HG02938 (cell line): Measurements from ENCODE around the gene RPL11.
A peak's percentile ranks its signal among the peaks of the same experiment; 100 is the strongest.
"Not testable (repeated sequence)": the region's sequence is repeated elsewhere in the genome, so short reads cannot be mapped to it uniquely, and the experiment has no call there.

Experiments used
- ATAC-seq: cut with Tn5 transposase; IDR thresholded peaks from one replicate; pipeline ENCODE4 v1.9.1; 2021; ENCODE audit warnings: mild to moderate bottlenecking, moderate library complexity; ENCODE audit not compliant: unreplicated experiment

Gene RPL11

GRCh38 chr1:23691499-23692307 lies at the start of gene RPL11:
TSS of gene RPL11 (plus strand) at chr1:23691806. CDS start at chr1:23691824, 18 bp downstream.
- peak; percentile 77 for ATAC-seq

DNA sequence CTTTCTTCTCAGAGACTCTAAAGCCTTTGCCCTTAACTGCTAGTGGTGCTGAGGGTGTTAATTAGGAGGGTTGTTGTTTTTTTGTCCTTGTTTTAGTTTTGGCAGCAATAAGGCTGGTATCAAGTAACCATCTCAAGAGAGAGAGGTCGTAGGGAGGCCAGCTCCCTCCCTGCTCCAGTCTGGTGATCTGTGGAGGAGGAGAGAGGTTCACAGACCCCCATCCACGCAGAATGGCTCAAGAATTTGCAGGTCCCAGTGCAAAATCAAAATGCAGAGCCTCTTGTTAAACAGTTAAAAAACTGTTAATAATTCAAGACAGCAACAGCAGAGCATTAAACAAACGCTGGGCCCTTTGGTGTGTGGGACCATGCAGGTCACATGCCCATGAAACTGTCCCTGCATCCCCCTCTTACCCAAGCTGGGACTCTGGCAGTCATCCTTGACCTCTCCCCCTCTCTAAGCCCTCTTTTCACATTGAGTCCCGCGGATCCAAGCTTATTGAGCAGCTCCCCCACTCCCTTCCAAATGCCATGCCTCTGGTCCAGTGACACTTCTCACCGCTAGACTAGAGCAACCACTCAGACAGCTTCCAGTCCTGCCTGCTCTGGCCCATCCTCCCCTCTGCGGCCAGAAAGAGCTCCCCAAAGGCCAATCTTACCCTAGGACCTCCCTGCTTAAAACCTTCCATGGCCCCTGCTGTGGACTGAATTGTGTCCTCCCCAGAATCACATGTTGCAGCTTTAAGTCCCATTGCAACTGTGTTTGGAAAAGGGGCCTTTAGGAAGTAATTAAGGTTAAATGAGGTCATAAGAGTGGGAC lies 47.7 kb upstream of the RPL11 start:
- ATAC-seq, result no peak

- ATAC-seq, result no peak
Observed at GRCh38 chr1:23644555-23644866, 47.1 kb upstream of the RPL11 start.

GRCh38 chr1:23645338-23645737 lies 46.3 kb upstream of the RPL11 start:
- no peak for ATAC-seq

DNA sequence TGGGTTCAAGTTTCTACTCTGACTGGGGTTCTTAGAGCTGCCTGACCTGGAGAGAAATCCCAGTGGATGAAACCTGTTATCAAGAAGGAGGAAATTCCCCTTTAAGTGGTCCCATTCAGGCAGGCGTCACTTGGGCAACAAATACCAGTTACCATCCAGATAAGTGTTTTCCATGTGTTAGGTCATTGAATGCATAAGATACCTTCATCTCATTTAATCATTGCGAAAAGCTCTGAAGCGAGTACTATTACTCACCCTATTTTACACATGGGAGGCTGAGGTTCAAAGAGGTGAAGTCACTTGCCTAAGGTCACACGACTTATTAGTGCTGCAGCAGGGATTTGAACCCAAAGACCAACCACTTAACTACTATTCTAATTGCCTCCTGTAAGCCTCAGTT lies 45.5 kb upstream of the RPL11 start:
- no peak for ATAC-seq

DNA sequence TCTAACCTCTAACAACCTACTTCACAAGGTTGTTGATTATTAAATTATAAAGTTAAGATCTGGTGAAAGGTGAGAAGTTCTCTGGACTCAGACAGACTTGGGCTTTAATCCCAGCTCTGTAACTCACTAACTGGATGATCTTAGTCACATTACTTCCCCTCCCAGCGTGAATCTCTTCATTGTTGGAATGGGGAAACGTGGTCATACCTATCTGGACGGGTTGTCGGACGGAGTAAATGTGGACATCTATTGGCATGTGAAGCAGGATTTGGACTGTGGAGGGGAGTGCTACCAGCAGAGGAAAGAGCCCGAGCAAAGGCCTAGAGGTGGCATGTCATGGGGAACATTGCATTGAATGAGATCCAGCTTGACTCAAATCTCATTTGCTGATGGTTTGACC lies 45.1 kb upstream of the RPL11 start:
- ATAC-seq, result no peak

DNA sequence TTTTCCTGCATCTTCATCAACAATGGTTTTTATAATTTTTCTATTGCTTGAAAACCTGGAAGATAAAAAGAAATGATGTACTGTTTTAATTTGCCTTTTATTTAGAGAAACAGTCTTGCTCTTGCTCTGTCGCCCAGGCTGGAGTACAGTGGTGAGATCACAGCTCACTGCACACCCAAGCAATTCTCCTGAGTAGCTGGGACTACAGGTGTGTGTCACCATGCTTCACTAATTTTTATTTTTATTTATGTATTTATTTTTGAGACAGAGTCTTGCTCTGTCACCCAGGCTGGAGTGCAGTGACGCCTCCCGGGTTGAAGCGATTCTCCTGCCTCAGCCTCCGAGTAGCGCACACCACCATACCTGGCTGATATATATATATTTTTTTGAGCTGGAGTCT lies 43.0 kb upstream of the RPL11 start:
- no peak for ATAC-seq

DNA sequence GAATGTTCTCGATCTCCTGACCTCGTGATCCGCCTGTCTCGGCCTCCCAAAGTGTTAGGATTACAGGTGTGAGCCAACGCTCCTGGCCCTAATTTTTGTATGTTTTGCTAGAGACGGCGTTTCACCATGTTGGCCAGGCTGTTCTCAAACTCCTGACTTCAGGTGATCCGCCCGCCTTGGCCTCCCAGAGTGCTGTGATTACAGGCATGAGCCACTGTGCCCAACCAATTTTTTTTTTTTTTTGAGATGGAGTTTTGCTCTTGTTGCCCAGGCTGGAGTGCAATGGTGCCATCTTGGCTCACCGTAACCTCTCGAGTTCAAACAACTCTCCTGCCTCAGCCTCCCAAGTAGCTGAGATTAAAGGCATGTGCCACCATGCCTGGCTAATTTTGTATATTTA lies 42.4 kb upstream of the RPL11 start:
- ATAC-seq, result not testable (repeated sequence)

- ATAC-seq, result no peak
Observed at GRCh38 chr1:23650344-23650990, 41.1 kb upstream of the RPL11 start.

GRCh38 chr1:23651069-23651808 lies 40.4 kb upstream of the RPL11 start:
- ATAC-seq, result no peak

DNA sequence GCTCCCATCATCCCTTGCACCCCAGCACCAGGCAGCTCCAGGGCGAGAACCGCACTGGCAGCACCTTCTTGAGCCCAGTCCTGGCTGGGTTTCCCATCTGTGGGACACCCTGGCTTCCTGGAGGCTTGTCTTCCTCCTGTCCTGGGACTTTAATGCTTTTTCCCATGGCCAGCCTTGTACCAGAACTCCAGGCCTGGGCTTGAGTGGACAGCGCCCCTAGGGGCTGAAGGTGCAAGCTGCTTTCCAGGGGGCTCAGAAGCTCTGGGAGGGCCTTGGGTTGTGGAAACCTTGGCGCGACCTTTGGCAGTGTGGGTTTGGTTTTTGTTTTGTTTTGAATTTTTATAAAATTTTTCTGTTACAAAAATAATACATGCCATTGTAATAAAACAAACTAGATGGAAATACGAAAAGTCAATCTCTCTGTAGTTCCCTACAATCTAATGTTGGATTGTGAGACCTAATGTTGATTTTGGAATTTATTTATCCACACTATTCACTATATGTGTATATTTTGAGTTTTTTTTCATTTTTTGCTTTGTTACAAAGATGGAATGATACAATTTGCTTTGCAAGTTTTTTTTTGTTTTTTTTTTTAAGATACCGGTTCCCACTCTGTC lies 33.8 kb upstream of the RPL11 start:
- no peak for ATAC-seq

DNA sequence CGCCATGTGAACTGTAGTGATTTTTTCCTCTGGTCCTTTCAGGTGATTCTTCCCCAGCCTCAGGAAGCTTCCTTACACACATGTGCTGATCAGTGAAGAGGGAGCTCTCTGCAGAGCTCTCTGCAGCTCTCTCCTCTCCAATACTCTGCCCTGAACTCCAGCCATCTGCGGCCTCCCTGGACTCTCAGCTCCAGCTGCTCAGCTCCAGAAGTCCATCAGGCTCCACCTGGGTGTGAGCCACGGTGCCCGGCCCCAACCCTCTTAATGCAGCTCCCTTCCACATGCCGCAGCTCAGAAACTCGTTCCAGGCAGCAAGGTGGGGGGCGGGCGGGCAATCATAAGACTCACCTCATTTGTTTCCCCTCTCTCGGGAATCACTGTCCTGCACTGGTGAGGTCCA lies 30.9 kb upstream of the RPL11 start:
- ATAC-seq, result no peak

- no peak for ATAC-seq
Observed at GRCh38 chr1:23661887-23662286, 29.7 kb upstream of the RPL11 start.

GRCh38 chr1:23664837-23665795 lies 26.5 kb upstream of the RPL11 start:
- ATAC-seq, result no peak

DNA sequence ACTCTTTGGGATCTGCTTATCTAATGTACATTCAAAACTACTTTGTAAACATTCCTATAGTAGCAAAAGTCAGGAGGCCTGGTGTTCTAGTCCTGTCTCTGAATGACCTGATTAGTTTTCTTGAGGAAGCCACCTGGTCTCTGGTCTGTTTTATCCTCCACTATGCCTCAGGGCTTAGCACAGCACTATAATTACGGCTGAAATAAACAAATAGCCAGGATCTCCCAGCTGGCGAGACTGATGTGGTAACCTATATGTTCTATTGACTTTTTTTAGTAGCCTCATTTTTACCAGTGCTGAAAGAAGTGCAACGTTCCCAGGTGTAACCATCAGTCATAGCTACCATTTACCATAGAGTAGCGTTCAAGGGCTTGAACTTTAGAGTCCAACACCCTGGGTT lies 24.2 kb upstream of the RPL11 start:
- ATAC-seq, result no peak

DNA sequence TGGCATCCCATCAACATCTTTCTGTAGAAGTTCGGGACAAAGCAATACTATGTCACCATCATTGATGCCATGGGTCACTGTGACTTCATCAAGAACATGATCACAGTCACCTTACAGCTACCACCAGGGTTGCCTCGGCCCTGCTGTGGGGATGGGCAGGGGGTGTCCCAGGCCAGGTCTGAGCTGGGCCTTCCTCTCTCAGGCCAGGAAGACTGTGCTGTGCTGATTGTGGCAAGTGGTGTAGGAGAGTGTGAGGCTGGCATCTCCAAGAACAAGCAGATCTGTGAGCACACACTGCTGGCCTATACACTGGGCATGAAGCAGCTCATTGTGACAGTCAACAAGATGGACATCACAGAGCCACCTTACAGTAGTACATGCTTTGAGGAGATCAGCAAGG lies 20.9 kb upstream of the RPL11 start:
- no peak for ATAC-seq

GRCh38 chr1:23673086-23673813 lies 18.4 kb upstream of the RPL11 start:
- ATAC-seq, result no peak

- ATAC-seq, result no peak
Observed at GRCh38 chr1:23679815-23680214, 11.8 kb upstream of the RPL11 start.

GRCh38 chr1:23682946-23683345 lies 8.7 kb upstream of the RPL11 start:
- ATAC-seq, result no peak
